A673 (cell line): ENCODE data around the gene ZSCAN5A.

Experiments
- CTCF ChIP-seq: fragments of 300-800, 200-600 bp; sonication (generic); conservative IDR thresholded peaks from 2 replicates; pipeline ENCODE4 v1.5.1; 2017; ENCODE audit warnings: low read depth, mild to moderate bottlenecking, antibody characterized with exemption, low read length, moderate library complexity, mixed read lengths
- EZH2 ChIP-seq: fragments of 200-600 bp; sonication (generic); IDR thresholded peaks from 2 replicates; pipeline ENCODE4 v1.6.1; 2017; ENCODE audit warnings: borderline replicate concordance, low read depth, mild to moderate bottlenecking, mixed read lengths, antibody characterized with exemption, low read length; ENCODE audit not compliant: poor library complexity, severe bottlenecking

GRCh38 chr19:56189785-56190184 lies 124.9 kb downstream of the ZSCAN5A start:
- TF ChIP-seq CTCF = no peak
- no peak for TF ChIP-seq EZH2
